SU-DHL-6 (cell line): ENCODE data around the gene ADAM12.

Experiments used
- CTCF ChIP-seq: fragments of 200-600 bp; sonication (generic); IDR thresholded peaks from one replicate; pipeline ENCODE4 v1.5.1; 2017; ENCODE audit warnings: antibody characterized with exemption, mild to moderate bottlenecking, low read length, moderate library complexity; ENCODE audit not compliant: insufficient read depth, poor library complexity, severe bottlenecking
- EZH2phosphoT487 ChIP-seq: fragments of 200-600 bp; sonication (generic), shearing (Covaris generic); conservative IDR thresholded peaks from 2 replicates; pipeline ENCODE4 v1.6.1; 2018; ENCODE audit warnings: mild to moderate bottlenecking, antibody characterized with exemption, low read length, moderate library complexity, mixed read lengths

DNA sequence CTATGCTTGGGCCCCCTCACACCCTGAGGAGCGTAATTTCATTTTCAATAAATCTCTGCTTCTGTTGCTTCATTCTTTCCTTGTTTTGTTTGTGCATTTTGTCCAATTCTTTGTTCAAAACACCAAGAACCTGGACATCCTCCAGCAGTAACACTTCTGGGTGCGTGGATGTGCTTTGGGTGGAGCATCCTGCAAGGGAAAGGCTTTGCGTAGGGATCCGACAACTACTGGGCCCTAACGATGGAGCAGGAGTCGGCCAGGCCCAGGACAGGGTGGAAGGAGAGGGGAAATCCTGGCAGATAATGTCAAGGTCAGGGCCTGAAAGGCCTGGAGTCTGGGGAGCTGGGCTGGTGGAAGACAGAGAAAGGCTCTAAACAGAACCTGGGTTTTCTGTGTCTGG, 231.8 kb downstream of the ADAM12 start:
- TF ChIP-seq CTCF (no peak), EZH2phosphoT487 (no peak)
